Measurements from ENCODE around the gene MTCH1. TPM values are rescaled to one million over a fixed set of nuclear protein-coding genes. Genes with fewer than 3 reads are reported as not detected.

Gene MTCH1
- total and polyA plus RNA-seq, 9 of the 15 experiments (the other 6 are each of a cell fraction or from before 2014, with no cell fraction given) = 7.9 to 161 (median 118) TPM

GRCh38 chr6:37021356-37022129 is 35.5 kb upstream of the MTCH1 start (continued):
- peak; percentile 89 for TF ChIP-seq REST (IDR thresholded peaks at IDR 0.05; ENCODE audit: borderline replicate concordance)
- no peak for TF ChIP-seq REST (CRISPR knock-in tag; IDR thresholded peaks at IDR 0.05; ENCODE audit: low read depth)
- no peak for TF ChIP-seq ZNF780A (CRISPR knock-in tag; IDR thresholded peaks at IDR 0.05)
- TF ChIP-seq SMAD3 (CRISPR knock-in tag; conservative IDR thresholded peaks at IDR 0.05) = no peak
- TF ChIP-seq NBN (IDR thresholded peaks at IDR 0.05; ENCODE audit: low read depth) = peak; percentile 68; the same call in 1 of the 2 replicates
- no peak for TF ChIP-seq ZNF146 (CRISPR knock-in tag; IDR thresholded peaks at IDR 0.05; ENCODE audit: unreplicated experiment)
- TF ChIP-seq NEUROD1 (IDR thresholded peaks at IDR 0.05; ENCODE audit: borderline replicate concordance, low read depth, low read length, partially characterized antibody) = peak; percentile 38
- peak in 1 of 2 experiments; percentile 65; a peak in 1 of 4 replicates for TF ChIP-seq TBL1XR1 (IDR thresholded peaks at IDR 0.05; ENCODE audit: low read length in 2 of 2)
- TF ChIP-seq BCOR (IDR thresholded peaks at IDR 0.05) = peak; percentile 57; the same call in 1 of the 2 replicates
- TF ChIP-seq CBFA2T3 (IDR thresholded peaks at IDR 0.05) = peak; percentile 60
- no peak for TF ChIP-seq ZC3H4 (CRISPR knock-in tag; IDR thresholded peaks at IDR 0.05; ENCODE audit: borderline replicate concordance)
- TF ChIP-seq ATF7 (IDR thresholded peaks at IDR 0.05) = peak; percentile 58; the same call in 1 of the 2 replicates
- TF ChIP-seq NFRKB (IDR thresholded peaks at IDR 0.05; ENCODE audit: low read depth) = no peak
- no peak for TF ChIP-seq SRSF1 (IDR thresholded peaks at IDR 0.05; ENCODE audit: low read depth, low read length)
- TF ChIP-seq NFIC (IDR thresholded peaks at IDR 0.05) = peak; percentile 24; the same call in 1 of the 2 replicates
- no peak for TF ChIP-seq ZNF696 (CRISPR knock-in tag; conservative IDR thresholded peaks at IDR 0.05)
- 0 out of 3 replicates have a peak, but pooled peaks of 1 of the 2 experiments have one; percentile 53 for TF ChIP-seq CBX3 (IDR thresholded peaks at IDR 0.05; ENCODE audit: borderline replicate concordance in 1 of 2, low read length in 2 of 2)
- TF ChIP-seq, protein P1, sequence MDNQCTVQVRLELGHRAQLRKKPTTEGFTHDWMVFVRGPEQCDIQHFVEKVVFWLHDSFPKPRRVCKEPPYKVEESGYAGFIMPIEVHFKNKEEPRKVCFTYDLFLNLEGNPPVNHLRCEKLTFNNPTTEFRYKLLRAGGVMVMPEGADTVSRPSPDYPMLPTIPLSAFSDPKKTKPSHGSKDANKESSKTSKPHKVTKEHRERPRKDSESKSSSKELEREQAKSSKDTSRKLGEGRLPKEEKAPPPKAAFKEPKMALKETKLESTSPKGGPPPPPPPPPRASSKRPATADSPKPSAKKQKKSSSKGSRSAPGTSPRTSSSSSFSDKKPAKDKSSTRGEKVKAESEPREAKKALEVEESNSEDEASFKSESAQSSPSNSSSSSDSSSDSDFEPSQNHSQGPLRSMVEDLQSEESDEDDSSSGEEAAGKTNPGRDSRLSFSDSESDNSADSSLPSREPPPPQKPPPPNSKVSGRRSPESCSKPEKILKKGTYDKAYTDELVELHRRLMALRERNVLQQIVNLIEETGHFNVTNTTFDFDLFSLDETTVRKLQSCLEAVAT (IDR thresholded peaks at IDR 0.05) = peak in 1 of 2 experiments; percentile 57; a peak in 1 of 4 replicates
- TF ChIP-seq SMARCA5 (IDR thresholded peaks at IDR 0.05) = no peak
- peak; percentile 31 for TF ChIP-seq CBFA2T2 (conservative IDR thresholded peaks at IDR 0.05)
- peak; percentile 86 for TF ChIP-seq NFE2 (IDR thresholded peaks at IDR 0.05; ENCODE audit: low read depth)
- no peak for TF ChIP-seq ZNF121 (CRISPR knock-in tag; conservative IDR thresholded peaks at IDR 0.05)
